ENCODE data around the gene MSANTD1. TPM values are rescaled to one million over a fixed set of nuclear protein-coding genes. Genes with fewer than 3 reads are reported as not detected.

Gene MSANTD1
- total RNA-seq, 4 donors from 2014 or later, result 0.19 to 0.51 TPM; not detected in 2

DNA sequence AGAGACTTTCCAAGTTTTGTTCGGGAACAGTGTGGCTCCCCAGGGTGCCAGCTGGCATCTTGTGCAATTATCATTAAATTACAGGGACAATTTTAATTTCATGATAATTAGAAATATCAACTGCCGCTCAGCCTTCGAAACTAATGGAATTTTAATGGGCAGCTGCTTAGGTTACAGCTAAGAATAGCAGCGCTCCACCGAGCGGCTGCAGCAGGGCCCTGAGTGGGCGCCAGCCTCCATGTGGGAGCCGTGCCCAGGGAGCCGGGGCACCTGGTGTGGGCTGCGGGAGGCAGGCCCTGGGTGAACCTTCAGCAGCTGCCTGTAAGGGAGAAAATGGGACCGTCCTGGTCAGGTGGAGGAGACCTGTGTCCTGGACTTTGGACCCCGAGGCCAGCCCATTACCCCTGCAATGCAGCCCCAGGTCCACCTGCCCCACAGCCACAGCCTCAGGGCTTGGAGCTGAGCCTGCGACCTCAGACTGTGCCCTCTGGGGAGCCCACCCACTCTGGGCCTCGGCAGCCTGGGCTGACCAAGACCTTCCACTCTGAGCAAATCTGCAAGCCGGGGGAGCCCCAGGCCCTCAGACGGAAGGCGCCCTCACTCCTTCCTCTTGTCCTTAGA, 21.1 kb downstream of the MSANTD1 start:
- TF ChIP-seq, protein P1, sequence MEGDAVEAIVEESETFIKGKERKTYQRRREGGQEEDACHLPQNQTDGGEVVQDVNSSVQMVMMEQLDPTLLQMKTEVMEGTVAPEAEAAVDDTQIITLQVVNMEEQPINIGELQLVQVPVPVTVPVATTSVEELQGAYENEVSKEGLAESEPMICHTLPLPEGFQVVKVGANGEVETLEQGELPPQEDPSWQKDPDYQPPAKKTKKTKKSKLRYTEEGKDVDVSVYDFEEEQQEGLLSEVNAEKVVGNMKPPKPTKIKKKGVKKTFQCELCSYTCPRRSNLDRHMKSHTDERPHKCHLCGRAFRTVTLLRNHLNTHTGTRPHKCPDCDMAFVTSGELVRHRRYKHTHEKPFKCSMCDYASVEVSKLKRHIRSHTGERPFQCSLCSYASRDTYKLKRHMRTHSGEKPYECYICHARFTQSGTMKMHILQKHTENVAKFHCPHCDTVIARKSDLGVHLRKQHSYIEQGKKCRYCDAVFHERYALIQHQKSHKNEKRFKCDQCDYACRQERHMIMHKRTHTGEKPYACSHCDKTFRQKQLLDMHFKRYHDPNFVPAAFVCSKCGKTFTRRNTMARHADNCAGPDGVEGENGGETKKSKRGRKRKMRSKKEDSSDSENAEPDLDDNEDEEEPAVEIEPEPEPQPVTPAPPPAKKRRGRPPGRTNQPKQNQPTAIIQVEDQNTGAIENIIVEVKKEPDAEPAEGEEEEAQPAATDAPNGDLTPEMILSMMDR (IDR thresholded peaks at IDR 0.05; ENCODE audit: low read depth), result no peak

DNA sequence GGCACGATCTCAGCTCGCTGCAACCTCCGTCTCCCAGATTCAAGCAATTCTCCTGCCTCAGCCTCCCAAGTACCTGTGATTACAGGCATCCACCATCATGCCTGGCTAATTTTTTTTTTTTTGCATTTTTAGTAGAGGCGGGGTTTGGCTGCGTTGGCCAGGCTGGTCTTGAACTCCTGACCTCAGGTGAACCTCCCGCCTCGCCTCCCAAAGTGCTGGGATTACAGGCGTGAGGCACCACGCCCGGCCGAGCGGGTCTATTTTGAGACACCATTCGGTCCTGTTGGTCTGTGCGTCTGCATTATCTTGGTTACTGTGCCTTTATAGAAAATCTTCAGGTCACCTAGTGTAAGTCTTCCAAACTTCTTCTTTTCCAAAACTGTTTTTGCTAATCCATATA, 22.2 kb downstream of the MSANTD1 start:
- TF ChIP-seq, protein P1 (IDR thresholded peaks at IDR 0.05; ENCODE audit: low read depth), result no peak

DNA sequence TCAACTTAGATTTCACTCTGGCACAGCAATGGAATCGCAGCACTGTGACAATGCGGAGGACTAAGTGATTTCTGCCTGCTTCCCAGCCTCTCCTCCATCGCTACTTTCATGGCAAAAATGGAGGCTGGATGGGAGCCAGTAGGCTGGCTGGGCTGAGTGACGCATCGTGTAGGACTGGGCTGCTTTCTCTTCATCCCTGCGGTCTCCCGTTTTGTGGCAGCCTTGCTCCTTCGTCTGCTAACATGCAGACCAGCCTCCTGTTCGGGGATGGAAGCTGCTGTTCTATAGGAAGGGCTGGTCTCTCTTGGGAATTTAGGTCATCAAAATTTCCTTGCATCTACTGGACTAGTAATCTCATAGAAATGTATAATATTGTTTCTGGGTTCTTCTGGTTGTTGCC, 28.0 kb downstream of the MSANTD1 start:
- TF ChIP-seq, protein P1 (IDR thresholded peaks at IDR 0.05; ENCODE audit: low read depth), result no peak

DNA sequence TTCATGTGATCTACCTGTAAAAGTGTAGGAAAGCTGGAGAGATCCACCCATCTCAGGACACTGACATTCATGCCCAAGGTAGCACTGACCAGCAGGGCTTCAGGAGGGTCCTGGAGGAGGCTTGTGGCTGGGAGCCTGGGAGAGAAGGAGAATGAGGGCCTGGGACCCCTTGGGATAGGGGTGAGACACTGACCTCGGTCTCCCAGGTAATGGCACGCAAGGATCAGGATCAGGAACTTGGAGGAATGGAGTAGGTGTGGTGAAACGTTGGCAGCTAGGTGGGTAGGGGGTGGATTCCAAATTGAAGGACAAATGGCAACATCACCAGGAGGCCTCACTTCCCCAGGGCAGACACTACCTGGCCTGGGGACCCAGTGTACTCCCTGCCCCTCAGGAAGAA, 31.5 kb downstream of the MSANTD1 start:
- TF ChIP-seq, protein P1 (IDR thresholded peaks at IDR 0.05; ENCODE audit: low read depth), result no peak

DNA sequence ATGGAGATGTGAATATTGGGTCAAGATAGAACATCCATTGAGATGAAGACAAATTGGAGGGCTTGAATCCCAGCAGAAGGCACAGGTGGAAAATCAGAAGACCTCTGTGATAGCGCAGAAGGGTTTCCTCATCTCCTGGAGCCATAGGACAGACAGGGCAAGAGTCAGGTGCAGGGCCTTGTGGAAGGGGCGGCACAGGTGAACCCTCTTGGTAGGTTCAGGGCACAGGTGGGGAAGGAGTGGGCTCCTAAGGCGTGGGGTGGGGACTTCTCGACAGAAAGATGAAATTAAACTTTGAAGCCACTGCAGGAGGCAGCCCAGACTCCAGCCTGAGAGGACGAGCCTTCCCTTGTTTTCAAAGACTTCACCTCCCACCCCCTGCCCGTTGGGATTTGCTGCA, 34.5 kb downstream of the MSANTD1 start:
- TF ChIP-seq, protein P1 (IDR thresholded peaks at IDR 0.05; ENCODE audit: low read depth), result no peak

DNA sequence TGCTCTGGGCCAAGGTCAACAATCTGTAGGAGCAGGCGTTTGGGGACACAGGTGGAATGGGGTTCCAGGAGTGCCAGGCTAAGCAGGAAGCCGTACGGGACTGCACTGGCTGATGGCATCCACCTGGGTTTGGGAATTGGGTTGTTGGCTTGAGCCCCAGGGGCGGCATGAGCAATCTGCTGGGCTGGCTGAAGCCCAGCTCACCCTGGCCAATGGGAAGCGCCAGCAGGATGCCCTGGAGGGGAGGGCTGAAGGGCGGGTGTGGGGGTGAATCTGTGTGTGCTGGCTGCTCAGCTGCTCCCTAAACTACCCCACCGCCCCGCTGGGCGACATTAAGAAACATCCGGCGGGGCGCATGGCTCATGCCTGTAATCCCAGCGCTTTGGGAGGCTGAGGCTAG, 35.0 kb downstream of the MSANTD1 start:
- TF ChIP-seq, protein P1 (IDR thresholded peaks at IDR 0.05; ENCODE audit: low read depth), result no peak

DNA sequence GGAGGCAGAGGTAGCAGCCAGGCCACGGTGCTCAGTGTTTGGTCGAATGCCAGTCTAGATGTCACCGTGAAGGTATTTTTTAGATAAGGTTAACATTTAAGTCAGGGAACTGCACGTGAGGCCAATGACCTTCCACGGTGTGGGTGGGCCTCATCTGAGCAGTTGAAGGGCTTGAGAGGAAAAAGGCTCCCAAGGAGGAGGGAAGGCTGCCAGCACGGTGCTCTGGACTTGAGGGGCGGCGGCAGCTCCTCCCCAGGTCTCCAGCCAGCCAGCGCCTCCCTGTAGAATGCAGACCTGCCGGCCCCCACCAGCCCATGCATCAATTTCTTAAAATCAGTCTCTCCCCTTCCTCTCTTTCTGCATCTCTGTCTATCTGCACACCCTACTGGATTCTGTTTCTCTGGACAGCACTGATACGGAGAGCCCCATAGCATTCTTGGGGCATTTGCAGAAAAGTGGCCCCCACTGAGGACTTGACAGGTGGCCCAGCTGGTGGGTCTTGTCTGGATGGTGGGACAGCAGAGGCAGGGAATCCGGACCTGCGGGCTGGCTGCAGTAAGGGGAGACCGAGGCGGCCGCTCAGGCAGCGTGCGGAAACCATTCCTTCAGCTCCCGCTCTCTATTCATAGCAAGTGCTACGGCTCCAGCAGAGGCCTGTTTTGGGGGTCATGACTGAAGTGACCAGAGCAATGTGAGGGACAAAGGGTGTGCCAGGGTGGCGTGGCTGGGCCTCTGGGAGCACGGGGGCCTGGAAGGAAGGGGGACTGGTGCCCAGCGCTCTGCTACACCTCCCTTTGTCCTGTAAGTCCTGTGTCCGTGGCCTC, 36.0 kb downstream of the MSANTD1 start:
- TF ChIP-seq, protein P1 (IDR thresholded peaks at IDR 0.05; ENCODE audit: low read depth), result no peak

All from subcutaneous adipose tissue (tissue), 4 donors.